ENCODE data around the gene SZT2. TPM values are rescaled to one million over a fixed set of nuclear protein-coding genes. Genes with fewer than 3 reads are reported as not detected.

Gene SZT2
- total RNA-seq, 1 donor from 2014 or later, result 63.6 TPM

DNA sequence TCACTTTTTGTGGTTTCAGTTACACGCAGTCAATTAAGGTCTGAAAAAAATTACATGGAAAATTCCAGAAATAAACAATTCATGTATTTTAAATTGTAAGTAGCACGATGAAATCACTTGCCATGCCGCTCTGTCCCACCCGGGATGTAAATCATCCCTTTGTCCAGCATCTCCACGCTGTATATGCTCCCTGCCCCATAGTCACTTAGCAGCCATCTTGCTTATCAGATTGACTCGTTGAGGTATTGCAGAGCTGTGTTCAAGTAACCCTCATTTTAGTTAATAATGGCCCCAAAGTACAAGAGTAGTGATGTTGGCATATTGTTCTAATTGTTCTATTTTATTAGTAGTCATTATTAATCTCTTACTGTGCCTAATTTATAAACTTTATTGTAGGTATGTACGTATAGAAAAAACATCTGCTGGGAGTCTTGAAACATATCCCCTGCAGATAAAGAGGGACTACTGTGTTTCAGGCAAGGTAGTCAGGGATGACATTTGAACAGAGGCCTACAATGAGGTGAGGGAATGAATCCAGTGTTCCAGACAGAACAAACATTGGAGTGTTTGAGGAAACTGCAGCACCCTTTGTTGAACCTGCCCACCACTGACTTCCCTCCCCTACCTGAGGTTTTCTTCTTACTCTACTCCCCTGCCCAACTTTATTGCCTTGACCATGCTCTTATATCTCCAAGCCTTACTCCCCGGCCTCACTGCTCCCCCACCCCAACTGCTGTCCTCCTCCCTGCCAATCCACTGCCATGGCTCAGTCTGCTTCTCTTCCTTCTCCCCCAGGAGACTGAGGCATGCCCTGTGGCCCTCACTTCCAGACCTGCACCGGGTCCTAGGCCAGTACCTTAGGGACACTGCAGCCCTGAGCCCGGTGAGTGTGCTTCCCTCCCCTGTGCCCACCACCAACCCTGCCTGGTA, 38.0 kb upstream of the SZT2 start:
- H3K4me3 Mint-ChIP-seq (ENCODE audit: unreplicated experiment), result no peak overlapping the region
- H3K4me1 Mint-ChIP-seq (ENCODE audit: unreplicated experiment), result peaks cover 14% of the 10 kb centered on the region
- DNase-seq (ENCODE audit: extremely low spot score, unreplicated experiment), result no peak
- no peaks in the 10 kb centered on the region for H3K36me3 Mint-ChIP-seq (ENCODE audit: unreplicated experiment)
- no peak overlapping the region for H3K27ac Mint-ChIP-seq (ENCODE audit: unreplicated experiment)
- H3K9me3 Mint-ChIP-seq (ENCODE audit: unreplicated experiment), result no peaks in the 10 kb centered on the region
- TF ChIP-seq, protein P1, sequence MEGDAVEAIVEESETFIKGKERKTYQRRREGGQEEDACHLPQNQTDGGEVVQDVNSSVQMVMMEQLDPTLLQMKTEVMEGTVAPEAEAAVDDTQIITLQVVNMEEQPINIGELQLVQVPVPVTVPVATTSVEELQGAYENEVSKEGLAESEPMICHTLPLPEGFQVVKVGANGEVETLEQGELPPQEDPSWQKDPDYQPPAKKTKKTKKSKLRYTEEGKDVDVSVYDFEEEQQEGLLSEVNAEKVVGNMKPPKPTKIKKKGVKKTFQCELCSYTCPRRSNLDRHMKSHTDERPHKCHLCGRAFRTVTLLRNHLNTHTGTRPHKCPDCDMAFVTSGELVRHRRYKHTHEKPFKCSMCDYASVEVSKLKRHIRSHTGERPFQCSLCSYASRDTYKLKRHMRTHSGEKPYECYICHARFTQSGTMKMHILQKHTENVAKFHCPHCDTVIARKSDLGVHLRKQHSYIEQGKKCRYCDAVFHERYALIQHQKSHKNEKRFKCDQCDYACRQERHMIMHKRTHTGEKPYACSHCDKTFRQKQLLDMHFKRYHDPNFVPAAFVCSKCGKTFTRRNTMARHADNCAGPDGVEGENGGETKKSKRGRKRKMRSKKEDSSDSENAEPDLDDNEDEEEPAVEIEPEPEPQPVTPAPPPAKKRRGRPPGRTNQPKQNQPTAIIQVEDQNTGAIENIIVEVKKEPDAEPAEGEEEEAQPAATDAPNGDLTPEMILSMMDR (IDR thresholded peaks at IDR 0.05), result no peak
- peaks cover 5% of the 10 kb centered on the region for H3K27me3 Mint-ChIP-seq (ENCODE audit: unreplicated experiment)

GRCh38 chr1:43352351-43352705, 37.4 kb upstream of the SZT2 start:
- Mint-ChIP-seq H3K27ac (ENCODE audit: unreplicated experiment) (no peak overlapping the region), H3K4me3 (ENCODE audit: unreplicated experiment) (no peak overlapping the region)
- no peak for DNase-seq (ENCODE audit: extremely low spot score, unreplicated experiment)

GRCh38 chr1:43352881-43353280, 36.8 kb upstream of the SZT2 start:
- Mint-ChIP-seq H3K4me3 (ENCODE audit: unreplicated experiment) (no peak overlapping the region), H3K4me1 (ENCODE audit: unreplicated experiment) (peaks cover 16% of the 10 kb centered on the region), H3K27ac (ENCODE audit: unreplicated experiment) (no peak overlapping the region), H3K9me3 (ENCODE audit: unreplicated experiment) (no peaks in the 10 kb centered on the region), H3K36me3 (ENCODE audit: unreplicated experiment) (no peaks in the 10 kb centered on the region), H3K27me3 (ENCODE audit: unreplicated experiment) (peaks cover 1% of the 10 kb centered on the region)
- no peak for DNase-seq (ENCODE audit: extremely low spot score, unreplicated experiment)
- TF ChIP-seq, protein P1 (IDR thresholded peaks at IDR 0.05), result no peak

More at GRCh38 chr1:43352351-43352705, 37.4 kb upstream of the SZT2 start:
- no peaks in the 10 kb centered on the region for H3K9me3 Mint-ChIP-seq (ENCODE audit: unreplicated experiment)
- peaks cover 5% of the 10 kb centered on the region for H3K27me3 Mint-ChIP-seq (ENCODE audit: unreplicated experiment)
- H3K4me1 Mint-ChIP-seq (ENCODE audit: unreplicated experiment), result peaks cover 14% of the 10 kb centered on the region
- H3K36me3 Mint-ChIP-seq (ENCODE audit: unreplicated experiment), result no peaks in the 10 kb centered on the region
- TF ChIP-seq, protein P1 (IDR thresholded peaks at IDR 0.05), result no peak

- no peak overlapping the region for H3K4me3 Mint-ChIP-seq (ENCODE audit: unreplicated experiment)
- no peak overlapping the region for H3K27ac Mint-ChIP-seq (ENCODE audit: unreplicated experiment)
- TF ChIP-seq, protein P1 (IDR thresholded peaks at IDR 0.05), result no peak
- peaks cover 20% of the 10 kb centered on the region for H3K4me1 Mint-ChIP-seq (ENCODE audit: unreplicated experiment)
- H3K27me3 Mint-ChIP-seq (ENCODE audit: unreplicated experiment), result no peaks in the 10 kb centered on the region
- H3K9me3 Mint-ChIP-seq (ENCODE audit: unreplicated experiment), result no peaks in the 10 kb centered on the region
- no peaks in the 10 kb centered on the region for H3K36me3 Mint-ChIP-seq (ENCODE audit: unreplicated experiment)
- no peak for DNase-seq (ENCODE audit: extremely low spot score, unreplicated experiment)
Observed at GRCh38 chr1:43354471-43354870, 35.2 kb upstream of the SZT2 start.

- no peak overlapping the region for H3K4me3 Mint-ChIP-seq (ENCODE audit: unreplicated experiment)
- H3K27ac Mint-ChIP-seq (ENCODE audit: unreplicated experiment), result no peak overlapping the region
- TF ChIP-seq, protein P1 (IDR thresholded peaks at IDR 0.05), result no peak
- H3K27me3 Mint-ChIP-seq (ENCODE audit: unreplicated experiment), result no peaks in the 10 kb centered on the region
- H3K36me3 Mint-ChIP-seq (ENCODE audit: unreplicated experiment), result no peaks in the 10 kb centered on the region
- no peaks in the 10 kb centered on the region for H3K9me3 Mint-ChIP-seq (ENCODE audit: unreplicated experiment)
- DNase-seq (ENCODE audit: extremely low spot score, unreplicated experiment), result no peak
- H3K4me1 Mint-ChIP-seq (ENCODE audit: unreplicated experiment), result peaks cover 20% of the 10 kb centered on the region
Observed at GRCh38 chr1:43354936-43355335, 34.8 kb upstream of the SZT2 start.
